ENCODE measurements around the gene GEN1. TPM values are rescaled to one million over a fixed set of nuclear protein-coding genes. Genes with fewer than 3 reads are reported as not detected.

Gene GEN1
- total and polyA plus RNA-seq, 2 of the 13 experiments (the other 11 are each of a cell fraction or from before 2014, with no cell fraction given), result 9.9 to 27.1 TPM

DNA sequence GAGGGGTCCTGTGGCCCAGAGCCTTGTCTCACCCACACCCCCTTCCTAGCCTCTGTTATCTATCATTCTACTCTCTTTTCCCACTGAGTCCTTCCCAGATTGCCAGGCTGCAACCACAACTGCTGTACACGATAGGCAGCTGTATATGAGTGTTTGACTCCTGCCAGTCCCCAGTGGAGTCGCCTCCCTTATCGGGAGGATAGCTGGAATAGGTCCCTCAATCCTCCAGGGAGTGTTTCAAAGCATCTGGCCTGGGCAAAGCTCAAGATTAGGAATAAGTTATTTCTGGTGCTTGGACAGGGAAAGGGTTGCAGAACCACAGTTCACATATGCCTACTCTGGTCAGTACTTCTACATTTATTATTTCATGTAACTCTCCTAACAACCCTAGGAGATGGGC, 67.1 kb downstream of the GEN1 start (continued):
- no peak for TF ChIP-seq RARA (CRISPR knock-in tag; IDR thresholded peaks at IDR 0.05)
- TF ChIP-seq ZZZ3 (CRISPR knock-in tag; IDR thresholded peaks at IDR 0.05; ENCODE audit: borderline replicate concordance), result no peak
- TF ChIP-seq, protein P1, sequence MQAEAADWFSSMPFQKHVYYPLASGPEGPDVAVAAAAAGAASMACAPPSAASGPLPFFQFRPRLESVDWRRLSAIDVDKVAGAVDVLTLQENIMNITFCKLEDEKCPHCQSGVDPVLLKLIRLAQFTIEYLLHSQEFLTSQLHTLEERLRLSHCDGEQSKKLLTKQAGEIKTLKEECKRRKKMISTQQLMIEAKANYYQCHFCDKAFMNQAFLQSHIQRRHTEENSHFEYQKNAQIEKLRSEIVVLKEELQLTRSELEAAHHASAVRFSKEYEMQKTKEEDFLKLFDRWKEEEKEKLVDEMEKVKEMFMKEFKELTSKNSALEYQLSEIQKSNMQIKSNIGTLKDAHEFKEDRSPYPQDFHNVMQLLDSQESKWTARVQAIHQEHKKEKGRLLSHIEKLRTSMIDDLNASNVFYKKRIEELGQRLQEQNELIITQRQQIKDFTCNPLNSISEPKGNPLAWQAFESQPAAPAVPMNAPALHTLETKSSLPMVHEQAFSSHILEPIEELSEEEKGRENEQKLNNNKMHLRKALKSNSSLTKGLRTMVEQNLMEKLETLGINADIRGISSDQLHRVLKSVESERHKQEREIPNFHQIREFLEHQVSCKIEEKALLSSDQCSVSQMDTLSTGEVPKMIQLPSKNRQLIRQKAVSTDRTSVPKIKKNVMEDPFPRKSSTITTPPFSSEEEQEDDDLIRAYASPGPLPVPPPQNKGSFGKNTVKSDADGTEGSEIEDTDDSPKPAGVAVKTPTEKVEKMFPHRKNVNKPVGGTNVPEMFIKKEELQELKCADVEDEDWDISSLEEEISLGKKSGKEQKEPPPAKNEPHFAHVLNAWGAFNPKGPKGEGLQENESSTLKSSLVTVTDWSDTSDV (CRISPR knock-in tag; IDR thresholded peaks at IDR 0.05), result no peak

GRCh38 chr2:17821535-17822444, 67.9 kb downstream of the GEN1 start:
- intact Hi-C loops (cut with micrococcal nuclease; ENCODE audit: unreplicated experiment) (no loop called here), in situ Hi-C loops (cut with HindIII; ENCODE audit: extremely low pct_ligation_motif_present, low pct_unique_long_range_greater_than_20kb) (no loop called here)
- BruUV-seq (replicated peaks), result no TSS peak
- WGBS (ENCODE audit: low lambda C conversion rate), result 17% methylated on average over 7 of the region's 7 CpGs
- no peak for DNase-seq (ENCODE audit: low spot score)
- H3K9me3 ChIP-seq (ENCODE audit: low read length), result no peaks in the 10 kb centered on the region
- POLR2A ChIA-PET, result no interaction called here
- H3K4me2 ChIP-seq (ENCODE audit: low read depth, low read length), result no peak overlapping the region
- TF ChIP-seq ZNF567 (CRISPR knock-in tag; IDR thresholded peaks at IDR 0.05; ENCODE audit: borderline replicate concordance), result no peak
- no peak for TF ChIP-seq ARNT (IDR thresholded peaks at IDR 0.05)
- TF ChIP-seq ZNF335 (CRISPR knock-in tag; IDR thresholded peaks at IDR 0.05), result no peak
- TF ChIP-seq ZNF431 (CRISPR knock-in tag; IDR thresholded peaks at IDR 0.05; ENCODE audit: borderline replicate concordance, low read depth), result no peak
- no peak for TF ChIP-seq ZNF253 (CRISPR knock-in tag; IDR thresholded peaks at IDR 0.05; ENCODE audit: borderline replicate concordance)
- no peak for TF ChIP-seq NCOA1 (CRISPR knock-in tag; IDR thresholded peaks at IDR 0.05)
- no peak for TF ChIP-seq PAWR (CRISPR knock-in tag; IDR thresholded peaks at IDR 0.05; ENCODE audit: borderline replicate concordance)
- no peak for TF ChIP-seq ATF1 (CRISPR knock-in tag; IDR thresholded peaks at IDR 0.05)
- TF ChIP-seq, protein P2, sequence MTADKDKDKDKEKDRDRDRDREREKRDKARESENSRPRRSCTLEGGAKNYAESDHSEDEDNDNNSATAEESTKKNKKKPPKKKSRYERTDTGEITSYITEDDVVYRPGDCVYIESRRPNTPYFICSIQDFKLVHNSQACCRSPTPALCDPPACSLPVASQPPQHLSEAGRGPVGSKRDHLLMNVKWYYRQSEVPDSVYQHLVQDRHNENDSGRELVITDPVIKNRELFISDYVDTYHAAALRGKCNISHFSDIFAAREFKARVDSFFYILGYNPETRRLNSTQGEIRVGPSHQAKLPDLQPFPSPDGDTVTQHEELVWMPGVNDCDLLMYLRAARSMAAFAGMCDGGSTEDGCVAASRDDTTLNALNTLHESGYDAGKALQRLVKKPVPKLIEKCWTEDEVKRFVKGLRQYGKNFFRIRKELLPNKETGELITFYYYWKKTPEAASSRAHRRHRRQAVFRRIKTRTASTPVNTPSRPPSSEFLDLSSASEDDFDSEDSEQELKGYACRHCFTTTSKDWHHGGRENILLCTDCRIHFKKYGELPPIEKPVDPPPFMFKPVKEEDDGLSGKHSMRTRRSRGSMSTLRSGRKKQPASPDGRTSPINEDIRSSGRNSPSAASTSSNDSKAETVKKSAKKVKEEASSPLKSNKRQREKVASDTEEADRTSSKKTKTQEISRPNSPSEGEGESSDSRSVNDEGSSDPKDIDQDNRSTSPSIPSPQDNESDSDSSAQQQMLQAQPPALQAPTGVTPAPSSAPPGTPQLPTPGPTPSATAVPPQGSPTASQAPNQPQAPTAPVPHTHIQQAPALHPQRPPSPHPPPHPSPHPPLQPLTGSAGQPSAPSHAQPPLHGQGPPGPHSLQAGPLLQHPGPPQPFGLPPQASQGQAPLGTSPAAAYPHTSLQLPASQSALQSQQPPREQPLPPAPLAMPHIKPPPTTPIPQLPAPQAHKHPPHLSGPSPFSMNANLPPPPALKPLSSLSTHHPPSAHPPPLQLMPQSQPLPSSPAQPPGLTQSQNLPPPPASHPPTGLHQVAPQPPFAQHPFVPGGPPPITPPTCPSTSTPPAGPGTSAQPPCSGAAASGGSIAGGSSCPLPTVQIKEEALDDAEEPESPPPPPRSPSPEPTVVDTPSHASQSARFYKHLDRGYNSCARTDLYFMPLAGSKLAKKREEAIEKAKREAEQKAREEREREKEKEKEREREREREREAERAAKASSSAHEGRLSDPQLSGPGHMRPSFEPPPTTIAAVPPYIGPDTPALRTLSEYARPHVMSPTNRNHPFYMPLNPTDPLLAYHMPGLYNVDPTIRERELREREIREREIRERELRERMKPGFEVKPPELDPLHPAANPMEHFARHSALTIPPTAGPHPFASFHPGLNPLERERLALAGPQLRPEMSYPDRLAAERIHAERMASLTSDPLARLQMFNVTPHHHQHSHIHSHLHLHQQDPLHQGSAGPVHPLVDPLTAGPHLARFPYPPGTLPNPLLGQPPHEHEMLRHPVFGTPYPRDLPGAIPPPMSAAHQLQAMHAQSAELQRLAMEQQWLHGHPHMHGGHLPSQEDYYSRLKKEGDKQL (CRISPR knock-in tag; IDR thresholded peaks at IDR 0.05; ENCODE audit: low read depth), result no peak
- TF ChIP-seq ZNF639 (CRISPR knock-in tag; conservative IDR thresholded peaks at IDR 0.05), result no peak
- no peak overlapping the region for H3K27ac ChIP-seq (ENCODE audit: extremely low read length, insufficient read depth, low read length)
- H2AFZ ChIP-seq (ENCODE audit: low read length), result no peak overlapping the region
- no peak overlapping the region for H3K9ac ChIP-seq (ENCODE audit: insufficient read depth, low read depth, low read length)
- H3K27me3 ChIP-seq (ENCODE audit: control insufficient read depth in 1 of 2, insufficient read depth in 2 of 2, low read length in 2 of 2), result peaks cover 0 to 17% of the 10 kb centered on the region in 2 experiments; a peak in 2 of 5 replicates
- CTCF ChIA-PET (ENCODE audit: low intra/inter-chr PET ratio, low total read pairs), result no interaction called here
- H3K4me3 ChIP-seq (replicated peaks in 1 of 3; ENCODE audit: insufficient read depth in 1 of 3, low read depth in 2 of 3, low read length in 3 of 3), result no peak overlapping the region
- H3K79me2 ChIP-seq (ENCODE audit: insufficient read depth, low read length), result no peaks in the 10 kb centered on the region
- no peak for FAIRE-seq
- ATAC-seq, result peak; percentile 56; the same call in 2 of the 3 replicates
- no peaks in the 10 kb centered on the region for H3K4me1 ChIP-seq (ENCODE audit: insufficient read depth, low read length)
- H3K36me3 ChIP-seq (replicated peaks in 1 of 2; ENCODE audit: control insufficient read depth in 1 of 2, insufficient read depth in 2 of 2, low read length in 2 of 2), result no peaks in the 10 kb centered on the region
- no peaks in the 10 kb centered on the region for H4K20me1 ChIP-seq (ENCODE audit: insufficient read depth, low read length)

Measured in HepG2 (cell line).